RWPE1 (cell line): ENCODE measurements around the gene TNC.

Experiments
- CTCF ChIA-PET: fragments of 350-600 bp; sonication (Branson Sonifier 250); formaldehyde crosslinking; extraction: SDS; loops from one replicate; lab custom pipeline; 2021; lab: Yijun Ruan, JAX
- POLR2A ChIA-PET: fragments of 400-600 bp; formaldehyde crosslinking; extraction: SDS; loops from one replicate; lab custom pipeline; 2020; ENCODE audit warnings: antibody characterized with exemption; ENCODE audit not compliant: low non-redundant PET; lab: Yijun Ruan, JAX
- DNase-seq: peaks from one replicate; pipeline ENCODE4 v3.0.0; 2012; ENCODE audit warnings: low spot score
- H3K27ac ChIP-seq: fragments of 450-650 bp; 2 replicates; pipeline ENCODE4 v1.5.1; 2017
- TF ChIP-seq, protein P1 (sequence below): fragments of 450-650 bp; conservative IDR thresholded peaks from 2 replicates; pipeline ENCODE4 v1.5.1; 2017; ENCODE audit warnings: low read depth, mild to moderate bottlenecking

TNC gene

DNA sequence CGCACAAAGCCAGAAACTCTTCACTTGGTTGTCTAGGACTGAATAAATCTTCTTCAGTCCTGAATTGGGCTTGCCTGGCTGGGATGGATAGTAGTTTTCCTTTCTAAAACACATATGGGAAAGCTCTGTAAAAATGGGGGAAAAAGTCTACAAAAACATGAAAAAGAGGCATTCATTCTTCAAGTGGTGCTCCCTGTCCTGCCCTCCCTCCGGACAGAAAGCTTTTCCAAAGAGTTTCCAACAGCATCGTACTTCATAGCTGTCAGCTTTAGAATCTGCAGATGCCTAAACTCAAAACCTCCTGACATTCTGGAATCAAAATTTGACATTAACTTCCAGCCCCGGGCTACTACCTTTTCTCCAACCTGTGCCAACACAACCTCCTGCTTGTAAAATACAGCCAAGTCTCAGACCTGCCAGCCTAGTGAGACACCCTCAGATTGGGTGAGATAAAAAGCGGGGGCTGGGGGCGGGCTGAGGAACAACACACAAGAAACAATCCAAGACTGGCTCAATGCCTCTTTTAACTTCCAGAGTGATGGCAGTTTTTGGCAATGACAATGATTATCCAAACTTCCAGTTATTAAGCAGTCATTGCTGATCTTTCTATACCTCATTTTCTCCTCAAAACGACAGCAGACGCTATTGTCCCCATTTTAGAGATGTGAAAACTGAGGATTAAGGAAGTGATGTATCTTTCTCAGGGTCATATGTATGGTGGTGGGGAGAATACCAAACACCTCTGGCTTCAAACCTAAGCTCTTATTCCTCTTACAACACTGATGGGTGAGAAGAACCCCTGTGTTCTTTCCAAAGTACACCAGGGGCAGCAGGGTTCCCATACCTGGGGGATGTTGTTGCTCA lies 1.3 kb downstream of the TNC start:
- peak; percentile 50 for DNase-seq
- H3K27ac ChIP-seq = peak overlapping the region; percentile 99
- CTCF ChIA-PET = no interaction called here
- TF ChIP-seq, protein P1, sequence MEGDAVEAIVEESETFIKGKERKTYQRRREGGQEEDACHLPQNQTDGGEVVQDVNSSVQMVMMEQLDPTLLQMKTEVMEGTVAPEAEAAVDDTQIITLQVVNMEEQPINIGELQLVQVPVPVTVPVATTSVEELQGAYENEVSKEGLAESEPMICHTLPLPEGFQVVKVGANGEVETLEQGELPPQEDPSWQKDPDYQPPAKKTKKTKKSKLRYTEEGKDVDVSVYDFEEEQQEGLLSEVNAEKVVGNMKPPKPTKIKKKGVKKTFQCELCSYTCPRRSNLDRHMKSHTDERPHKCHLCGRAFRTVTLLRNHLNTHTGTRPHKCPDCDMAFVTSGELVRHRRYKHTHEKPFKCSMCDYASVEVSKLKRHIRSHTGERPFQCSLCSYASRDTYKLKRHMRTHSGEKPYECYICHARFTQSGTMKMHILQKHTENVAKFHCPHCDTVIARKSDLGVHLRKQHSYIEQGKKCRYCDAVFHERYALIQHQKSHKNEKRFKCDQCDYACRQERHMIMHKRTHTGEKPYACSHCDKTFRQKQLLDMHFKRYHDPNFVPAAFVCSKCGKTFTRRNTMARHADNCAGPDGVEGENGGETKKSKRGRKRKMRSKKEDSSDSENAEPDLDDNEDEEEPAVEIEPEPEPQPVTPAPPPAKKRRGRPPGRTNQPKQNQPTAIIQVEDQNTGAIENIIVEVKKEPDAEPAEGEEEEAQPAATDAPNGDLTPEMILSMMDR = no peak
- POLR2A ChIA-PET = no interaction called here

DNA sequence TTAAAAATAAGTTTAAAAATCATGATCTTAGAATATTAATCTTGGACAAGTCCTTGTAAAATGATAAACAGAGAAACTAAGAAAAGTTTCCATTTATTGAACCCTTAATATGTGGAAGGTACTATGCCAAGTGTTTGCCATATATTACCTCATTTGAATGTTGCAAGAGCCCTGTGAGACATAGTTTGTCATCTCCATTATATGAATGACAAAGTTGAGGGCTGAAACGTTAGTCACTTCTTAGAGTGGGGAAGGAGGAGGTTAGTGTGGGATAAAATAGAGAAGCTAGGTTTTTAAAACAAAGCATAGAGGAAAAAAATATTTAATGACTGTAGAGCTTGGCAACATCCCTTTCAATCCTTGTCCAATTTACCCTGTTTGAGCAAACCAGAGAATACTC lies 2.0 kb downstream of the TNC start:
- DNase-seq = peak; percentile 94
- CTCF ChIA-PET = no interaction called here
- POLR2A ChIA-PET = no interaction called here
- no peak overlapping the region for H3K27ac ChIP-seq
- TF ChIP-seq, protein P1 = no peak

DNA sequence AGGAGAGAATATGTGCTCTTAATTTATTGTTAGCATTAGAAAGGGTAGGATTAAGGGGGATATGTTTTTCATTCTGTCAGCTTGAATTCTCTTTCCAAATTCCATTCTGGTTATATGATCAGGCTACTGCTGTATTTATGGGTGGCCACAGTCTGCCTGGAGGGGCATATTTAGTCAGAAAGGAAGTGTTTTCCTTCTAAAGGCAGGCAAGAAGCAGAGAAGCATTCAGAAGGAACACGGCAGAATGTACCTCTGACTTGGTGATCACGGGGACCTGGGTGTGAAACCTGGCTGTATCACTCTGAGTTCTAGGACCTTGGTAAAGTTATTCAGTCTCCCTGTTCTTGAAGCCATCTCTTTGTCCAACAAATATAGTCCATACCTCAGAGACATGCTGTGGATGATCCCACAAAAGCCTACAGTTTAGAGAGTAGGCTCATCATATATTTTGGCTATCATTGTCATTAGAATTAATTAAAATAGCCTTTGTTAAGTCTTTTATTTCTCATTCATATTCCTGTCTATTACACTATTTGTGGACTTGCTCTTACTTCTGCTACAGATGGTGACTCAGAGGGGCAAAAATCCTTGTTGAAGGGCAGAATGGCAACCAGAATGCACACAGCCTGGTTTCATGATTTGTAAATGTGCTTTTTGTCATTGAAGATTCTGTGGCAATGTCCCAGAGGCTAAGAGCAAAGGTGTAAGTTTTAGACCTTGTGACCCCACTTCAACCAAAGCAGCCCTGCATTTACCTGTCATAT lies 2.7 kb downstream of the TNC start:
- peak; percentile 36 for DNase-seq
- ChIA-PET POLR2A (no interaction called here), CTCF (interaction anchor here (0.6 kb wide), 1 partner anchor 212 kb away, joined by 8 read pairs; no protein-coding TSS in a partner anchor)
- H3K27ac ChIP-seq = no peak overlapping the region
- TF ChIP-seq, protein P1 = no peak

DNA sequence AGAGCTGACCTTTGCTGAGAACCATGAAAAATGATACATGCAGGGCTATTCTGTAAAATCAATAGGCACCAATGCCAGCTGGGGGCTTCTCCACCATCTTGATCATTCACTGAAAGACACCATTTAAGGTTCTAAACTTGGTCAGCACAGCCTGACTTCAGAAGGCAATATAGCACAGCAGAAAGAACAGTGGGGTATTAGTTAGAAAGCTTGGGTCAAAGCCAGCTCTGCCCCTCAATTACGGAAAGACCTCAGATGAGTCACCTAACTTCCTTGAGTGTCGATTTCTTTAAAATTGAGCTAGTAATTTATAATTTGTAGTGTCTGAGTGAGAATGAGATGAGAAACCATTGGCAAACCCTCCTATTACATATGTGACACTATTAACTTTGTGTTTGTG lies 3.4 kb downstream of the TNC start:
- TF ChIP-seq, protein P1 = no peak
- no peak overlapping the region for H3K27ac ChIP-seq
- no peak for DNase-seq
- ChIA-PET POLR2A (no interaction called here), CTCF (interaction anchor here (0.6 kb wide), 1 partner anchor 213 kb away, joined by 8 read pairs; no protein-coding TSS in a partner anchor)

DNA sequence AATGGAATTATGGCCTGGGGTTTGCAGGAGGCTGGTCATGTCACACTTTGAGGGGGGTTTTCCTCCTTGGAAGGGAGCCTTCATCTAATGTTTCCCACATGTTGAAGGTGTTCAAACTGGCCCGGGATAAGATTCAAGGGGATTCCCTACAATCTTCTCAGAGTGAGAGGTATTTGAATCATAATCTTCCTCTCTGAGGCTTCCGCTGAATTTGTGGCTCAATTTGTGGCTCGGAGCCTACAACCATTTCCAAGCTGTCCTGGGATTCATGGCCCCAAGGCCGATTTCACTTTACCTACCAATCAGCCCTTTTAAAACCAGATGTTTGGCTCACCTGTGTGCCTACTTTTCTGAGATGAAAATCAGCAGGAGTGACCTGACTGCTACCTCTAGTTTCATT lies 3.9 kb downstream of the TNC start:
- POLR2A ChIA-PET = no interaction called here
- H3K27ac ChIP-seq = no peak overlapping the region
- TF ChIP-seq, protein P1 = no peak
- no peak for DNase-seq
- CTCF ChIA-PET = no interaction called here

DNA sequence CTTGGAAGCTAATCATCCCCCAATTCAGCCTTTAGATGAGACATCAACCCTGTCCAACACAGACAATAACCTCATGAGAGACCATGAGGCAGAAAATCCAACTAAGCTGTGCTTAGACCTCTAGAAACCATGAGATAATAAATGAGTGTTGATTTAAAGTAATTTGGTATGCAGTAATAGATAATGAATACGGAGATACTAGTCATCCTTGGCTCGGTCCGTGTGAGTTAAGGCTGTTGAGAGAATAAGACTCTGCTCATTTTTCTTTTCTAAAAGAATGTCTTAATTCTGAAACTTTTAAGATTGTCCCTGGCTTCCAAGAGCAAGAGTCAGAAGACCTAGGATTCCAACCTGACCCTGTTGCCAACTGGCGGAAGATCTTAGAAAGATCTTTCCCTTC lies 6.1 kb downstream of the TNC start:
- TF ChIP-seq, protein P1 = no peak
- H3K27ac ChIP-seq = no peak overlapping the region
- POLR2A ChIA-PET = no interaction called here
- CTCF ChIA-PET = interaction anchor here (0.7 kb wide), 1 partner anchor 71 kb away, joined by 8 read pairs; no protein-coding TSS in a partner anchor
- DNase-seq = no peak
